Smooth muscle cell (in vitro differentiated cells): Measurements from ENCODE around the gene PHF21A. TPM values are rescaled to one million over a fixed set of nuclear protein-coding genes. Genes with fewer than 3 reads are reported as not detected.

Experiments used
- DNase-seq: peaks from one replicate; lab custom pipeline; 2025; ENCODE audit not compliant: unreplicated experiment; lab: John Stamatoyannopoulos, UW
- H2AFZ ChIP-seq: fragments of 200-600 bp; sonication (generic); 2 replicates; pipeline ENCODE4 v1.6.0; 2016; ENCODE audit warnings: antibody characterized with exemption, low read depth, mild to moderate bottlenecking
- H3F3A ChIP-seq: fragments of 200-600 bp; sonication (generic); 2 replicates; pipeline ENCODE4 v1.6.0; 2017; ENCODE audit warnings: antibody characterized with exemption, low read depth
- H3K27ac ChIP-seq: fragments of 200-600 bp; sonication (generic); 2 replicates; pipeline ENCODE4 v1.5.1; 2016; ENCODE audit warnings: low read depth, mild to moderate bottlenecking
- H3K27me3 ChIP-seq: fragments of 200-600 bp; sonication (generic); 2 replicates; pipeline ENCODE4 v1.6.1; 2016; ENCODE audit warnings: low read depth, mild to moderate bottlenecking
- H3K36me3 ChIP-seq: fragments of 200-600 bp; sonication (generic); 2 replicates; pipeline ENCODE4 v1.5.1; 2016; ENCODE audit warnings: low read depth
- H3K4me1 ChIP-seq: fragments of 200-600 bp; sonication (generic); 2 replicates; pipeline ENCODE4 v1.5.1; 2016; ENCODE audit warnings: low read depth
- H3K4me2 ChIP-seq: fragments of 200-600 bp; sonication (generic); 2 replicates; pipeline ENCODE4 v1.6.0; 2016; ENCODE audit warnings: mild to moderate bottlenecking
- H3K4me3 ChIP-seq: fragments of 200-600 bp; sonication (generic); 2 replicates; pipeline ENCODE4 v1.5.1; 2016; ENCODE audit warnings: mild to moderate bottlenecking
- H3K79me2 ChIP-seq: fragments of 200-600 bp; sonication (generic); 2 replicates; pipeline ENCODE4 v1.6.0; 2016; ENCODE audit warnings: low read depth, mild to moderate bottlenecking
- H3K9ac ChIP-seq: fragments of 200-600 bp; sonication (generic); 2 replicates; pipeline ENCODE4 v1.6.0; 2016; ENCODE audit warnings: low read depth
- H3K9me3 ChIP-seq: fragments of 200-600 bp; sonication (generic); replicated peaks from 2 replicates; pipeline ENCODE4 v1.5.1; 2016; ENCODE audit warnings: low read depth
- H4K20me1 ChIP-seq: fragments of 200-600 bp; sonication (generic); 2 replicates; pipeline ENCODE4 v1.6.0; 2016; ENCODE audit warnings: low read depth
- CTCF ChIP-seq: fragments of 200-600 bp; sonication (generic); IDR thresholded peaks from 2 replicates; pipeline ENCODE4 v1.5.1; 2017; ENCODE audit warnings: borderline replicate concordance, mild to moderate bottlenecking, antibody characterized with exemption; ENCODE audit not compliant: insufficient read depth, poor library complexity, severe bottlenecking
- WGBS: methylation state at CpG from one replicate; pipeline ENCODE4 v1.1.7; 2016; ENCODE audit warnings: low lambda C conversion rate; 5-methylcytosine and 5-hydroxymethylcytosine counted together
- polyA plus RNA-seq: library from polyadenylated mRNA; unstranded; fragments of >200 nt; fragmentation: Nextera tagmentation; extraction: Ambion mirVana; gene quantifications from 2 replicates; pipeline ENCODE4 v1.2.1, GENCODE V29; 2016
- total RNA-seq: library from RNA; depleted of rRNA; stranded (reverse); fragments of >200 nt; gene quantifications from 2 replicates; pipeline ENCODE4 v1.2.3, GENCODE V29; 2014

PHF21A gene
- total and polyA plus RNA-seq, 2 experiments from 2014 or later = 26.1 to 28.7 TPM

GRCh38 chr11:45928535-45929215 is 192.6 kb downstream of the PHF21A start:
- H3K9ac ChIP-seq = no peak overlapping the region
- H3K36me3 ChIP-seq = no peaks in the 10 kb centered on the region
- H3K79me2 ChIP-seq = no peaks in the 10 kb centered on the region
- WGBS = 74% methylated on average over 13 of the region's 13 CpGs
- H3K4me3 ChIP-seq = no peak overlapping the region
- H3F3A ChIP-seq = no peaks in the 10 kb centered on the region
- no peak overlapping the region for H2AFZ ChIP-seq
- no peaks in the 10 kb centered on the region for H3K9me3 ChIP-seq
- H3K4me2 ChIP-seq = no peak overlapping the region
- no peak for TF ChIP-seq CTCF
- H3K27me3 ChIP-seq = peaks cover 15% of the 10 kb centered on the region
- H4K20me1 ChIP-seq = no peaks in the 10 kb centered on the region
- DNase-seq = no peak
- H3K4me1 ChIP-seq = no peaks in the 10 kb centered on the region
- H3K27ac ChIP-seq = no peak overlapping the region

DNA sequence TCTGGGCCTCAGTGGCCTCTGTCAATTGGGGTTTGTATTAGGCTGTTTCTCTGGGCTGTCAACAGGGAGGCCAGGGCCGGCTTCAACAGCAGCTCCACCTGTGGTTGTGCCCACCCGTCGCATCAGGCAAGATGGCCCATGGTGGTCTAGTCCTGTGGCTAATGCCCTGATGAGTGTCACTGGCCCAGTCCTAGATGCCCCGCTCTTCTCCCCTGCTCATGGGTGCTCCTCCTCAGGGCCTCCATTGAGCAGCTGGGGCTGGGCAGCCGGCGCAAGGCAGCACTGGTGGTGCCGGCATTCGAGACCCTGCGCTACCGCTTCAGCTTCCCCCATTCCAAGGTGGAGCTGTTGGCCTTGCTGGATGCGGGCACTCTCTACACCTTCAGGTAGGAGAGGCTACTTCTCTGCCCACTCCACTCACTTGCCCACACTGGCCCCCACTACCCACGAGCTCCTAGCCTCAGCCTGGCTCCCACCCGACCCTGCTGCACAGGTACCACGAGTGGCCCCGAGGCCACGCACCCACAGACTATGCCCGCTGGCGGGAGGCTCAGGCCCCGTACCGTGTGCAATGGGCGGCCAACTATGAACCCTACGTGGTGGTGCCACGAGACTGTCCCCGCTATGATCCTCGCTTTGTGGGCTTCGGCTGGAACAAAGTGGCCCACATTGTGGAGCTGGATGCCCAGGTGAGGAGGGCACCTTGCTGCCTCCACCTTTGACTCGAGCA is 193.4 kb downstream of the PHF21A start:
- WGBS = 93% methylated on average over 27 of the region's 27 CpGs
- Histone ChIP-seq H3K27me3 (peaks cover 22% of the 10 kb centered on the region), H4K20me1 (no peaks in the 10 kb centered on the region), H3K79me2 (no peaks in the 10 kb centered on the region), H3K36me3 (no peaks in the 10 kb centered on the region), H3K4me1 (no peaks in the 10 kb centered on the region), H3K9me3 (no peaks in the 10 kb centered on the region), H3K27ac (no peak overlapping the region), H2AFZ (no peak overlapping the region), H3K4me3 (no peak overlapping the region), H3F3A (no peaks in the 10 kb centered on the region), H3K4me2 (no peak overlapping the region), H3K9ac (no peak overlapping the region)
- TF ChIP-seq CTCF = no peak
- no peak for DNase-seq

- H3K36me3 ChIP-seq = no peaks in the 10 kb centered on the region
- H3K79me2 ChIP-seq = no peaks in the 10 kb centered on the region
- H3K27ac ChIP-seq = no peak overlapping the region
- H3K4me1 ChIP-seq = peaks cover under 1% of the 10 kb centered on the region
- no peaks in the 10 kb centered on the region for H4K20me1 ChIP-seq
- H3K9ac ChIP-seq = no peak overlapping the region
- TF ChIP-seq CTCF = no peak
- no peak overlapping the region for H3K4me2 ChIP-seq
- H3K27me3 ChIP-seq = peaks cover 28% of the 10 kb centered on the region
- WGBS = 85% methylated on average over 15 of the region's 15 CpGs
- DNase-seq = no peak
- no peaks in the 10 kb centered on the region for H3F3A ChIP-seq
- H3K4me3 ChIP-seq = no peak overlapping the region
- H3K9me3 ChIP-seq = no peaks in the 10 kb centered on the region
- no peak overlapping the region for H2AFZ ChIP-seq
These were observed 193.9 kb downstream of the PHF21A start for GRCh38 chr11:45927332-45927683.
